GM13977 (cell line): ENCODE measurements around the gene SEPTIN10.
"Not testable (repeated sequence)": the region's sequence is repeated elsewhere in the genome, so short reads cannot be mapped to it uniquely, and the experiment has no call there.

ENCODE experiments used
- DNase-seq: peaks from one replicate; pipeline ENCODE4 v3.0.0; 2012; ENCODE audit warnings: low spot score
- CTCF ChIP-seq: IDR thresholded peaks from 2 replicates; pipeline ENCODE4 v1.5.1; 2012; ENCODE audit warnings: mild to moderate bottlenecking, control low read depth; ENCODE audit not compliant: insufficient read depth; ENCODE audit errors: extremely low read depth, missing control alignments
- in situ Hi-C: fragments of 300-500 bp; cut with MboI; formaldehyde crosslinking; loops from one replicate; pipeline ENCODE4 v1.12.0; 2022; ENCODE audit warnings: low sequenced_read_pairs, low pct_unique_long_range_greater_than_20kb, mixed read lengths, inconsistent platforms; ENCODE audit not compliant: unreplicated experiment

SEPTIN10 gene

GRCh38 chr2:109631741-109632140, 18.0 kb upstream of the SEPTIN10 start:
- no peak for DNase-seq
- in situ Hi-C loops, result no loop called here
- TF ChIP-seq CTCF, result no peak

DNA sequence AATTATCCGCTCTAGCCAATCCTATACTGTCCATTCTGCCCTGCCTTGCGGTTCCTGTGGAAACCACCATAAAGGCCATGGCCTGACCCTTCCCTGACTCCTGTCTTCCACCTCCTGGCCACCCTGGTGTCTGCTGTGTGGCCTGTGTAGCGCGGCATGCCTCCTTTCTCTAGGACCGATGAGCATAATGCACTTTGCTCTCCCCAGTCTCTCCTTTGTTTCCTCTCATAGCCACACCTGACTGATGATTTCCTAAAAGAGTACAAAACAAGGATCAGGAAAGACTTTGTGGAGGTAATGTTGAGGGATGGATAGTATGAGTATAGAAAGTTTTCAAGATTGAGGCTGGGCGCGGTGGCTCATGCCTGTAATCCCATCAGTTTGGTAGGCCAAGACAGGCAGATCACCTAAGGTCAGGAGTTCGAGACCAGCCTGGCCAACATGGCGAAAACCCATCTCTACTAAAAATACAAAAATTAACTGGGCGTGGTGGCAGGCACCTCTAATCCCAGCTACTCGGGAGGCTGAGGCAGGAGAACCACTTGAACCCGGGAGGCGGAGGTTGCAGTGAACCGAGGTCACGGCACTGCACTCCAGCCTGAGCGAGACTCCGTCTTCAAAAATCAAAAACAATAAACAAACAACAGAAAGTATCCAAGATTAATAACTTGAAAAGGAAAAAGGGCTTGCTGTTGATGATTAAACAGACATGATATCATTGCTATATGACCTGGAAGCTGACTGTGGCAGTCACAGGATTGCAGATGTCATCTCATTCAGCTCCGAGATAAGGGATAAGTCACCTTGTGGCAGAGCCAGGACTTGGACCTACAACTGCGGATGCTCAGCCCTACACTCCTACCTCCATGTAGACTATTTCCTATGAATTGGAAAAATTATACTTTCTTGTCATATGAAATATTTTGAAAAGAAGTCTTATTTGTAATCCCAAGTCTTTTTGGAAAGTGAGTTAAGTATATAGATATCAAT, 17.0 kb upstream of the SEPTIN10 start:
- no peak for DNase-seq
- no peak for TF ChIP-seq CTCF
- in situ Hi-C loops, result no loop called here

DNA sequence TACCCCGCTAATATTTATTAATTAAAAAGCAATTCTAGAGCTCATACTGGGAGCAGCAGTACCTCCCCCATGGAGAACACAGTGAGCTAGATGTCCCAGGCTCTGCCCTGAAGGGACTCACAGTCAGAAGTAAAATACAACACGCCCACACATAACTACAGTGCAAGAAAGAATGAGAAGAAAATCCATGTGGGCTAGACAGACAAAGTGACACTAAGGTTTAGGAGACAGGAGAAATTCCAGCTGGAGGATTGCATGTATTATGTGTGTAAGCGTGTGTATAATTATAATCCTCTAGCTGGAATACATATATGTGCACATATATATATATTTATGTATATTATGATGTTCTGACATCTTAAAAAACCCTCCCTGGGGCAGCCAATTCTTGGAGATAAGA, 16.1 kb upstream of the SEPTIN10 start:
- DNase-seq, result no peak
- in situ Hi-C loops, result no loop called here
- no peak for TF ChIP-seq CTCF

DNA sequence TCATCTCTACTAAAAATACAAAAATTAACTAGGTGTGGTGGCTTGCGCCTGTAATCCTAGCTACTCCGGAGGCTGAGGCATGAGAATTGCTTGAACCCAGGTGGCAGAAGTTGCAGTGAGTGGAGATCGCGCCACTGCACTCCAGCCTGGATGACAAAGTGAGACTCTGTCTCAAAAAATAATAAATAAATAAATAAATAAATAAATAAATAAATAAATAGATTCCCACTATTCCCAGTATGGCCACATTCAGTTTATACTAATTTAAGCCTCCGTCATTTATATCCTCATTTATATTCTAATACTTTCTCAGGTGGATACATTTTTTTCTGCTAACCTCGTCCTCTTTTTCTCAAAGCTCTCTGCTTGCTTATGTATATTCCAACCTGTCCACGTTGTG, 14.6 kb upstream of the SEPTIN10 start:
- DNase-seq, in situ Hi-C loops: not testable (repeated sequence)

GRCh38 chr2:109624339-109624738, 10.6 kb upstream of the SEPTIN10 start:
- in situ Hi-C loops, result no loop called here
- no peak for TF ChIP-seq CTCF
- no peak for DNase-seq

DNA sequence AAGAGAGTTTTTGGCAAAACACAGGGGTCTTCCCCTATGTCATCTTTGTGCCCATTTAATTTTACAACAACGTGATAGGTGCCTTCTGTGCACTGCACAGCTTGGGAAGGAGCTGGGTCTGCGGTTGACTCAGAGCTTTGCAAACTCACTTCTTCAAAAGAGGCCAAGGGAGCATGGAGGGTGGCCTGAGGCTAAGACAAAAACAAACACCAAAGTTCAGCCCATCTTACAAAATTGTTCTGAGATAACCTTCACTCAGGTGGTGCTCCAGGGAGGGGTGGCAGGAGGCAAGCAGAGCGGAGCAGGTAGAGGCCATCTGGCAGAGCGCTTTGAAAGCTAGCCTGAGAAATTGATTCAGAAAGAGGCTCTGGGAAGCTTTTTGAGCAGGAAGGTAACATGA, 10.2 kb upstream of the SEPTIN10 start:
- no peak for TF ChIP-seq CTCF
- in situ Hi-C loops, result no loop called here
- no peak for DNase-seq

DNA sequence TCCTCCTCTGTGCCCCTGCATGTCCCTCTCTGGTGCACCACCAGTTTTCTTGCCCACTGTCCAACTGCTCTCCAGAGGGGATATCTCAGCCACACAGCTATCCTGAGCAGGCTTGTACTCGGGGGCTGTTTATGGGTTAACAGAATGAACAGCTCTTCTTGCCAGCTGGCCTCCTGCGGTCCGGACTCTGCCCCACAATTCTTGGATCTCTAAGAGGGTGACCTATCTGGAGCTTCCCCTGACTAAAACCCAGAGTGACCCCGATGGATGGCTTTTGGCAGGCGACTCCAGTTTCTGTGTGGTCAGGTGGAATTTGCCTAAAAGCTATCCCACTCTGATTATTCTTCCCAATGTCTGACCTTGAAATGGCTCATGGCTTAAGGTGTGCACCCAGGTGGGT, 9.5 kb upstream of the SEPTIN10 start:
- in situ Hi-C loops, result no loop called here
- no peak for TF ChIP-seq CTCF
- DNase-seq, result no peak
